ENCODE results near the gene CCDC188. TPM values are rescaled to one million over a fixed set of nuclear protein-coding genes. Genes with fewer than 3 reads are reported as not detected.

CCDC188 gene
- total RNA-seq, 1 donor from 2014 or later = not detected

GRCh38 chr22:20145832-20146223, 5.0 kb downstream of the CCDC188 start:
- no peak for DNase-seq (ENCODE audit: low read depth)
- H3K79me2 ChIP-seq (ENCODE audit: insufficient read depth, low read length) = peaks cover 5% of the 10 kb centered on the region
- Mint-ChIP-seq H3K27me3 (ENCODE audit: low read depth, unreplicated experiment) (no peaks in the 10 kb centered on the region), H3K4me1 (ENCODE audit: low read depth, unreplicated experiment) (peaks cover 7% of the 10 kb centered on the region), H3K4me3 (ENCODE audit: unreplicated experiment) (no peak overlapping the region), H3K9me3 (ENCODE audit: unreplicated experiment) (no peaks in the 10 kb centered on the region), H3K27ac (ENCODE audit: unreplicated experiment) (no peak overlapping the region), H3K36me3 (ENCODE audit: low read depth, unreplicated experiment) (peaks cover 3% of the 10 kb centered on the region)
- H3K4me3 ChIP-seq (ENCODE audit: insufficient read depth, low read depth, low read length) = no peak overlapping the region
- no peak overlapping the region for H3K4me2 ChIP-seq (ENCODE audit: low read length)
- H3K4me1 ChIP-seq (ENCODE audit: insufficient read depth, low read length) = peaks cover 15% of the 10 kb centered on the region
- H3K27ac ChIP-seq (ENCODE audit: low read depth, low read length) = no peak overlapping the region
- no peak for FAIRE-seq
- no peak overlapping the region for H2AFZ ChIP-seq (ENCODE audit: low read depth, low read length)
- no peaks in the 10 kb centered on the region for H3K27me3 ChIP-seq (ENCODE audit: insufficient read depth, low read length)
- no peaks in the 10 kb centered on the region for H3K9me3 ChIP-seq (ENCODE audit: insufficient read depth, low read depth, low read length)
- no peak overlapping the region for H3K9ac ChIP-seq (ENCODE audit: low read length)
- peaks cover 19% of the 10 kb centered on the region for H4K20me1 ChIP-seq (ENCODE audit: insufficient read depth, low read length)
- TF ChIP-seq CTCF (IDR thresholded peaks at IDR 0.05; ENCODE audit: insufficient read depth, low read depth, low read length) (no peak), EZH2 (IDR thresholded peaks at IDR 0.05; ENCODE audit: insufficient read depth, low read length) (no peak)
- no peaks in the 10 kb centered on the region for H3K36me3 ChIP-seq (ENCODE audit: insufficient read depth, low read length)

- FAIRE-seq (no peak), DNase-seq (ENCODE audit: low read depth) (no peak)
- peaks cover 19% of the 10 kb centered on the region for H4K20me1 ChIP-seq (ENCODE audit: insufficient read depth, low read length)
- no peak overlapping the region for H2AFZ ChIP-seq (ENCODE audit: low read depth, low read length)
- peaks cover 8% of the 10 kb centered on the region for H3K79me2 ChIP-seq (ENCODE audit: insufficient read depth, low read length)
- H3K27me3 Mint-ChIP-seq (ENCODE audit: low read depth, unreplicated experiment) = no peaks in the 10 kb centered on the region
- H3K27me3 ChIP-seq (ENCODE audit: insufficient read depth, low read length) = no peaks in the 10 kb centered on the region
- peaks cover 3% of the 10 kb centered on the region for H3K36me3 Mint-ChIP-seq (ENCODE audit: low read depth, unreplicated experiment)
- no peaks in the 10 kb centered on the region for H3K9me3 Mint-ChIP-seq (ENCODE audit: unreplicated experiment)
- no peaks in the 10 kb centered on the region for H3K36me3 ChIP-seq (ENCODE audit: insufficient read depth, low read length)
- peaks cover 7% of the 10 kb centered on the region for H3K4me1 Mint-ChIP-seq (ENCODE audit: low read depth, unreplicated experiment)
- H3K4me2 ChIP-seq (ENCODE audit: low read length) = no peak overlapping the region
- H3K4me1 ChIP-seq (ENCODE audit: insufficient read depth, low read length) = peaks cover 15% of the 10 kb centered on the region
- no peak overlapping the region for H3K27ac Mint-ChIP-seq (ENCODE audit: unreplicated experiment)
- no peak overlapping the region for H3K9ac ChIP-seq (ENCODE audit: low read length)
- no peak overlapping the region for H3K27ac ChIP-seq (ENCODE audit: low read depth, low read length)
- TF ChIP-seq CTCF (IDR thresholded peaks at IDR 0.05; ENCODE audit: insufficient read depth, low read depth, low read length) (no peak), EZH2 (IDR thresholded peaks at IDR 0.05; ENCODE audit: insufficient read depth, low read length) (no peak)
- no peak overlapping the region for H3K4me3 Mint-ChIP-seq (ENCODE audit: unreplicated experiment)
- H3K4me3 ChIP-seq (ENCODE audit: insufficient read depth, low read depth, low read length) = no peak overlapping the region
- no peaks in the 10 kb centered on the region for H3K9me3 ChIP-seq (ENCODE audit: insufficient read depth, low read depth, low read length)
Observed at GRCh38 chr22:20145206-20145831, 5.5 kb downstream of the CCDC188 start.

GRCh38 chr22:20143883-20144665, 6.8 kb downstream of the CCDC188 start:
- FAIRE-seq (no peak), DNase-seq (ENCODE audit: low read depth) (no peak)
- no peaks in the 10 kb centered on the region for H3K9me3 Mint-ChIP-seq (ENCODE audit: unreplicated experiment)
- no peaks in the 10 kb centered on the region for H3K36me3 ChIP-seq (ENCODE audit: insufficient read depth, low read length)
- no peak overlapping the region for H3K9ac ChIP-seq (ENCODE audit: low read length)
- H4K20me1 ChIP-seq (ENCODE audit: insufficient read depth, low read length) = peaks cover 20% of the 10 kb centered on the region
- H3K4me3 Mint-ChIP-seq (ENCODE audit: unreplicated experiment) = no peak overlapping the region
- no peaks in the 10 kb centered on the region for H3K27me3 Mint-ChIP-seq (ENCODE audit: low read depth, unreplicated experiment)
- H3K27ac Mint-ChIP-seq (ENCODE audit: unreplicated experiment) = no peak overlapping the region
- H3K4me1 ChIP-seq (ENCODE audit: insufficient read depth, low read length) = peaks cover 15% of the 10 kb centered on the region
- no peak for TF ChIP-seq CTCF (IDR thresholded peaks at IDR 0.05; ENCODE audit: insufficient read depth, low read depth, low read length)
- peaks cover 10% of the 10 kb centered on the region for H3K4me1 Mint-ChIP-seq (ENCODE audit: low read depth, unreplicated experiment)
- H3K27me3 ChIP-seq (ENCODE audit: insufficient read depth, low read length) = no peaks in the 10 kb centered on the region
- no peaks in the 10 kb centered on the region for H3K9me3 ChIP-seq (ENCODE audit: insufficient read depth, low read depth, low read length)
- H3K4me2 ChIP-seq (ENCODE audit: low read length) = no peak overlapping the region
- H3K27ac ChIP-seq (ENCODE audit: low read depth, low read length) = no peak overlapping the region
- H3K4me3 ChIP-seq (ENCODE audit: insufficient read depth, low read depth, low read length) = no peak overlapping the region
- H3K79me2 ChIP-seq (ENCODE audit: insufficient read depth, low read length) = peaks cover 19% of the 10 kb centered on the region
- H3K36me3 Mint-ChIP-seq (ENCODE audit: low read depth, unreplicated experiment) = peaks cover 8% of the 10 kb centered on the region
- no peak overlapping the region for H2AFZ ChIP-seq (ENCODE audit: low read depth, low read length)
